HG02970 (cell line): ENCODE measurements around the gene ZNF423.

Experiments
- ATAC-seq: cut with Tn5 transposase; IDR thresholded peaks from one replicate; pipeline ENCODE4 v1.9.1; 2021; ENCODE audit warnings: mild to moderate bottlenecking, moderate library complexity, moderate number of reproducible peaks; ENCODE audit not compliant: unreplicated experiment, low FRiP score

The ZNF423 gene

GRCh38 chr16:49635009-49635350 lies 220.9 kb downstream of the ZNF423 start:
- ATAC-seq = no peak

GRCh38 chr16:49634235-49635008 lies 221.5 kb downstream of the ZNF423 start:
- ATAC-seq = no peak

GRCh38 chr16:49632795-49633184 lies 223.1 kb downstream of the ZNF423 start:
- no peak for ATAC-seq

GRCh38 chr16:49632086-49632794 lies 223.7 kb downstream of the ZNF423 start:
- no peak for ATAC-seq

- no peak for ATAC-seq
These were observed 224.5 kb downstream of the ZNF423 start for GRCh38 chr16:49631187-49632041.

- no peak for ATAC-seq
These were observed 225.1 kb downstream of the ZNF423 start for GRCh38 chr16:49630783-49631182.

- ATAC-seq = no peak
These were observed 226.1 kb downstream of the ZNF423 start for GRCh38 chr16:49629851-49630250.

GRCh38 chr16:49628148-49628547 lies 227.8 kb downstream of the ZNF423 start:
- no peak for ATAC-seq

GRCh38 chr16:49625311-49626065 lies 230.4 kb downstream of the ZNF423 start:
- no peak for ATAC-seq

GRCh38 chr16:49623501-49624266 lies 232.2 kb downstream of the ZNF423 start:
- ATAC-seq = no peak

- ATAC-seq = no peak
These were observed 233.2 kb downstream of the ZNF423 start for GRCh38 chr16:49622421-49623402.

GRCh38 chr16:49622084-49622390 lies 233.9 kb downstream of the ZNF423 start:
- no peak for ATAC-seq

GRCh38 chr16:49621241-49622083 lies 234.4 kb downstream of the ZNF423 start:
- no peak for ATAC-seq

GRCh38 chr16:49620869-49621240 lies 235.1 kb downstream of the ZNF423 start:
- no peak for ATAC-seq

GRCh38 chr16:49620158-49620868 lies 235.6 kb downstream of the ZNF423 start:
- ATAC-seq = no peak

GRCh38 chr16:49619811-49620157 lies 236.1 kb downstream of the ZNF423 start:
- no peak for ATAC-seq

- ATAC-seq = no peak
These were observed 237.0 kb downstream of the ZNF423 start for GRCh38 chr16:49618955-49619354.
